HG03064 (cell line): ENCODE data around the gene APOL5.
"Not testable (repeated sequence)": the region's sequence is repeated elsewhere in the genome, so short reads cannot be mapped to it uniquely, and the experiment has no call there.

Experiments
- ATAC-seq: cut with Tn5 transposase; IDR thresholded peaks from one replicate; pipeline ENCODE4 v1.9.1; 2021; ENCODE audit warnings: low read depth; ENCODE audit not compliant: unreplicated experiment

APOL5 gene

GRCh38 chr22:35717572-35717971 is at the start of gene APOL5:
Gene APOL5, plus strand, starts transcription at chr22:35717872. Its CDS starts 0 bp downstream, at chr22:35717872.
- no peak for ATAC-seq

- no peak for ATAC-seq
These were observed 43.3 kb upstream of the APOL5 start for GRCh38 chr22:35674335-35674734.

DNA sequence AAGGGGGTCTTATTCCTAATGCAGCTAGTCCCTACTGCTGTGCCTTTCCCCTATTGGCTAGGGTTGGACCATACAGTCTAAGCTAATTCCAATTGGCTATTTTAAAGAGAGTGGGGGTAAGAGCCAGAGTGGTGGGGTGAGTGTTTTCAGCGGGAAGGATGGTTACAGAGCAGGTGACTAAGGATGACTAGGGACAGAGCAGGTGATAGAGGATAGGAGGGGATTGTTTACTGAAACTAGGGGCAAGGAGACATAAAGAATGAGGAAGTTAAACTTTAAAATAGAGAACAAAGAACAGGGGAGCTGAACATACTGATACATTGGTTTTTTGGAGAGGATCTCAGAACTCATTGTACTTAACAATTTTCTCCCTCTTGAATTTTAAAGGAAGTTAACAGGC is 41.6 kb upstream of the APOL5 start:
- not testable (repeated sequence) for ATAC-seq

DNA sequence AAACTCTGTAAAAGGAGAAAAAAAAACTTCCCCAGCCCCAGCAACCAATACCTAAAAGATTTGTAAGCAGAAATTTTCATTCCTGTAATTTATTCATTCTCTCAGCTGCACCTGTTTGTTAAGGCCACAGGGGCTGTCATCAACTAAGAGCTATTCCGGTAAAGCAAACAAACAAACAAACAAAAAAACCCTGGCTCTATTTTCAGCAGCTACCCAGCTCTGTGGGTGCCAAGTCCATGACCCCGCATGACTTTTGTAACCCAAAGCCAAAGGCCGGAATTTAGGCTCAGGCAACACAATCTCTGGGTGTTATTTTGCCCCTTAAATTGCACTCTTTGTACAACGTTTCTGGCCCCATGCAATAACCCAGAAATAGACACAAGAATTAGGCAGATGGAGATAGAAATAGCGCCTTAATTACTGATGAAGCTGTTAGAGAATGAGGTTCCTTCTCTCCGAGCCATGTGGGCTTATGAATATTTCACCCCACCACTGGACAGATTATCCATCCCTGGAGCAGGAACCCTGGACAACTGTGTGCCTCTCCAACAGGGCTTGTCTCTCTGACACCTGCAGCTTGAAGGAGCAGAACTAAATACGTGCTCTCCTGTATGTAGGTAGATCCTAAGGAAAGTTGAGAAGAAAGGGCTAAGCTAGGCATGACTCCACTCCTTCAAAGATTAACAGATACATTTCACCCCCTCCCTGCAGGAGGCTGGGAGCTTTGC is 40.0 kb upstream of the APOL5 start:
- no peak for ATAC-seq

DNA sequence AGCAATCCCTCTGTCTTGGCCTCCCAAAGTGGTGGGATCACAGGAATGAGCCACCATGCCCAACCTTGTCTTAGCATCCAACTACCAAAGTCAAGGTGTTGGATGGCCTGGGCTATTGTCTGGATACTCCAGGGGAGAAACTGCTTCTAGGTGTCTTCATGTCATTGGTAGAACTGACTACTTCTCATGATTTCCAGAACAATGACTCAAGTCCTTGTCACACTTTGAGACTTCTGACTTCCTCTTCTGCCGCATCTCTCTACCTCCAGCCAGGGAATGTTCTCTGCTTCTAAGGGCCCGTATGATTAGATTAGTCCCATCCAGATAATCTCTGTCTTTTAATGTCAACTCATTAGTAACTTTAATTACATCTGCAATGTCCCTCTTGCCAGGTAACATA is 38.8 kb upstream of the APOL5 start:
- no peak for ATAC-seq

GRCh38 chr22:35679492-35679891 is 38.2 kb upstream of the APOL5 start:
- not testable (repeated sequence) for ATAC-seq

DNA sequence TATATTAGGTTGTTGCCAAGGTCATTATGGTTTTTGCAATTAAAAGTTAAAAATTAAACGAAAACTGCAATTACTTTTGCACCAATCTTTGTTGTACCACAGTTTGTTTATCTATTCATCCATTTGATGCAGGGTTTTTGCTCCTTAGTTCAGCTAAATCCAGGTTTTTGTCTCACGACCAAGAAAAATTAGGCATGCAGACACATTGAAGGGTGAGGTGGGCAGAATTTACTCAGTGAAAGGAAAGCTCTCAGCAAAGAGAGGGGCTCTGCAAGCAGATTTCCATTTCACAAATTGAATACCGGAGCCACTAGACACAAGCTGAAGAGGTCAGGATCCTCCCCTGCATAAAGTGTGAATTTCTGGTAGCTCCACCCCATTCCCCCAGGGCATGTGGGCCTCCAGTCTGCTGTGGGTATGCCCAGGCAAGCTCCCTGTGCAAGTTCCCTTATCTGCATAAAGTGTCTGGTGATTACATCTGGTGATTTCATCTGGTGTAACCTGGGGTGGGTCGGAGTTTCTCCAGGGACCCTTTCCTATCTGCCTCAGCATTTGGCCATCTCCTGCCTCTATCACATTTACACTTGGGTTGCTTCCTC is 36.1 kb upstream of the APOL5 start:
- no peak for ATAC-seq

- ATAC-seq: no peak
These were observed 34.1 kb upstream of the APOL5 start for GRCh38 chr22:35683560-35683959.

DNA sequence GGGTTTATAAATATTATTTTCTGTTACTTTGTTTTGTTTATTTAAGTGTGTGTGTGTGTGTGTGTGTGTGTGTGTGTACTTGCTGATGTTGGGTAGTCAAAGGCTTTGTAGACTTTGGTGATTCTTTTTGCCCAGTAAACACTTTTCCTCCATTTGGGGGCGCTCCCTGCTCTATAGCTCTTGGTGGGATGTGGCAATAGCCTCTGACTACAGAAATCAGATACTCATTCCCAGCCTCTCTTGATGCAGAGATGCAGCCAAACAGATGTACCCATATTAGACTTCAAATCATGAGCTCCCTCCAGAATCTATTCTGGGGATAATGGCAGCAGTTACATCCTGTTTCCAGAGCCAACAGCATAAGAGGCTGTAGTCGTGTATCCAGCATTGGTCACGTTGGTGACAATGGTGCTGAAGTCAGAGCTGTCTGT is 33.4 kb upstream of the APOL5 start:
- ATAC-seq: no peak

DNA sequence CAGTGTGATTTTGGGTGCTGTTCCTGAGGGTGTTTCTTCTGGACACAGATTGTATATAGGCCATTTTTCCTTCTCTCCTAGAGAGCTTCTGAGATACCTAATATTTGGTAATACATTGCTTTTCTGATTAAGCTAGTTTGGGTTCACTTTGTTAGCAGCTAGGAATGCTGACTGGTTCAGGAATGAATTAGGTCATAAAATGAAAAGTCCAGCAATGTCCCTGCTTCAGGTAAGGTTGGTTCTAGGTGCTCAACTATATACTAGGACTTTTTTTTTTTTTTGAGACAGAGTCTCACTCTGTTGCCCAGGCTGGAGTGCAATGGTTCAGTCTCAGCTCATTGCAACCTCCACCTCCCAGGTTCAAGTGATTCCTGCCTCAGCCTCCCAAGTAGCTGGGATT is 32.9 kb upstream of the APOL5 start:
- ATAC-seq: no peak

GRCh38 chr22:35685731-35686130 is 31.9 kb upstream of the APOL5 start:
- no peak for ATAC-seq

DNA sequence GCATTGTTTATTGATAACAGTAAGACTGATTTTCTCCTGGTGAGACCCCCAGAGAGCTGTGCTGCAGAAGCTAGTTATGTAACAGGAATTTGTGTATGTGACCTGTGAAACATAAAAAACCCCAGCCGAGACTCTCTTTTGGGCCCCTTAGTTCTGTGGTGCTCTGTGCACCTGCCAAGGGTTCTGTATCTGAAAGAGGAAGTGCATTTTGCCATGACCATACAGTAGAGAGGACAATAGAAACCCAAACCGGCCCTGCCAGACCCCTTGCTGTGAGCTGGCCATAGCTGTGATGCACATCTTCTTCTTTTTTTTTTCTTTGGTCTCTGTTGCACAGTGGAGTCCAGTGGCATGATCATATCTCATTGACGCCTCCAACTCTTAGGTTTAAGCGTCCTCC is 31.4 kb upstream of the APOL5 start:
- no peak for ATAC-seq

DNA sequence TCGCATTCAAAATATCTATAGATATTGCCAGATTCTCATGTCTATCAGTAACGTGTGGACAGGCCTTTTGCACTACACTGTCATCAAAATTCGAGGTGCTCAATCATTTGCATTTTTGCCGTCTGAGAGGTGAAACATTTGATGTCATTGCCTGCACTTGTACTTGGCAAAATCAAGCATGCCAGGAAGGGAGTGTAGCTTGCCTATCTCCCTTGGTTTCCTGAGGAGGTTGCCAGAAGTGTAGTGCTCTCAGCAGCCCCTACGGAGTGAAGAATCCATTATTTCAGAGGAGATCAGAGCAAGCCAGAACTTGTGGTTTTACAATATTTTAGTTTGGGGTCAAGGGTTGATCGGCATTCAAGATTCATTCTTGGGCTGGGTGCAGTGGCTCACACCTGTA is 30.2 kb upstream of the APOL5 start:
- ATAC-seq: no peak

DNA sequence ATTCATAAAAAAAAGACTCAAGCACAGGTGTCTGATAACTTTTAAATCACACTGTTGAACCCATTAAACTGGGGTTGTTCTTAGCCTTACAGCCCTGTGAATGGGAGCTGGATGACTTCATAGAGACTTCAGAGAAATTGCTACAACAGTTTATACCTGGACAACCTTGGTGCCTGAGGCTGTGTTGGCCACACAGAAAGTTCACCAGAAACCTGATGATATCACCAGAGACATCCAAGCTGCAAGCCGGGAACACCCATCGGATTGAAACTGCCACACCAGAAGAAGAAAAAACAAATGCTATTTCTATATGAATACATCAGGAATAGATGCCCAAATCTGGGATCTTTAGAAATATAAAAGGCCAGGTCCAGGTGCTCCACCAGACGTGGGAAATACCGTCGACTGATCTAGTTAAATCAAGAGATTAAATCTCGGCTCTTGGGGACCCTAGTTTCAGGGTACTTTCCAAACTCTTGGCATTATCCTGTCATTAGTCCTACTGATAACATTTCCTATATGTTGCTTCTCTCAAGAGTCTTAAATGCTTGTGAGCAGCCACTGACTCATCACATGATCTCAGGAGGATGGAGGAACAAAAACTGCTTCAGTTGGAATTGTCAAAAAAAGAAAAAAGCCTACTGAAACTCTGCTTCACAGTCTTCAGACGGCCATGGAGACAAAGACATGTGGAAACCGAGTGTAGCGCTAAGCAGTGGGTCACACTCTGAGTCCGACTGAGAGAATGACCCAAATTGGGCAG is 28.6 kb upstream of the APOL5 start:
- no peak for ATAC-seq

DNA sequence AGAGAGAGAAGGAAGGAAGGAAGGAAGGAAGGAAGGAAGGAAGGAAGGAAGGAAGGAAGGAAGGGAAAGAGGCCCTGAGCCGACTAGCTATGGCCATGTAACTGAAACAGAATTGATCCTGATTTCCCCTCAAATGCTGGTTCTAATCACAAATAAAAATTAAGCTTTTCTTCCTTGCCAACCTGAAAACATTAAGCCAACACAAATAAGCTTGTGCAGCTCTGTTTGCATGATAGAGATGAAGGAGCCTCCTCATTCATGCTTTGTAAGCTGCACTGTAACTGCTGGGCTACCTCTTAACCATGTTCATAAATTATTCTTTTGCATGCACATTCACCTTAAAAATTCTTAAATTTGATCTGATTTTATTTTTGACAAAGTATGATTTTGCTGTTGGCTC is 27.7 kb upstream of the APOL5 start:
- no peak for ATAC-seq

- no peak for ATAC-seq
These were observed 22.5 kb upstream of the APOL5 start for GRCh38 chr22:35695202-35695601.

GRCh38 chr22:35697142-35697541 is 20.5 kb upstream of the APOL5 start:
- no peak for ATAC-seq

DNA sequence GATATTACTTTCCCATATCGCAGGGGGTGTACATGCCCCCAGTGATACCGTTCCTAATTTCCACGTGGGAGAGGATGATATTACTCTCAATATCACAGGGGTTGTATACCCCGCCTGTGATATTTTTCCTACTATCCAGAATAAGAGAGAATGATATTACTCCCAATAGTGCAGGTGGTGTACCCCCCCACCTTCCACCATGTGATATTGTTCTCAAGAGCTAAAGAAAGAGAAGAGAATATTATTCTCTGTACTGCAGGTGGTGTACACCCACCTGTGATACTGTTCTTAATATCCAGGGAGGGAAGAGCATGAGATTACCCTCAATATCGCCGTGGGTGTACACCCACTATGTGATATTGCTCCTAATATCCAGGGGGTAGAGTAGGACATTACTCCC is 17.8 kb upstream of the APOL5 start:
- ATAC-seq: not testable (repeated sequence)

DNA sequence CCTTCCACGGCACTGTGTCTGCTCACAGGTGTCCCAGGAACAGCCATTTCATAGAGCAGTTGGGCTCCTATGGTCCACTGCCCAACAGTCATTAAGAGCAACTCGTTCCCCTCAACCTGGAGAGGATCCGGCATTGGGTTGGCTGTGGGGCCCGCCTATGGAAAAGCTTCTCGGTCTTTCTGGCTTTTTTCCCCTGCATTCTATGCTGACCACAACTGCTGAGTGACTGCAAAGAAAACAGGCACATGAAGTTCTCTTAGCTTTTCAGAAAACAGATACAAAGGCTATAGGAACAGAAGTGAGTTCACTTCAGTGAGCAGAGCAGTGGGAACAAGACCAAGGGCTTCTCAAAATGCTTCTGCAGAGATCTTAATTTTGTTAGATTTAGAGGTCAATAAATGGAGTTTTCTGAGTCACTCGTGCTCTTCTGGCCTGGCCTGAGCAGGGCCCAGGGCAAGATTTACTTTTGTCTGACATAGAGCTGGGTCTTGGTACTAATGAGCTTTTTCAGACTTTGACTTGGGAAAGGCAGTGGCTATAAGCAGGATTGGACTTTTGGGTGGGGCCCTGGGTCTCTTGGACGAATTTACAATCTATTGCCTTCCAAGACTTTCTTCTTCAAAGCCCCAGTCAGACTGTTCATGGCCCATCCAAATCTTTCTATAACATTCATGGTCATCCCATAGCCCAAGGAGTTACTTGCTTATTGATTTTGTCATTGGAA is 13.6 kb upstream of the APOL5 start:
- no peak for ATAC-seq

DNA sequence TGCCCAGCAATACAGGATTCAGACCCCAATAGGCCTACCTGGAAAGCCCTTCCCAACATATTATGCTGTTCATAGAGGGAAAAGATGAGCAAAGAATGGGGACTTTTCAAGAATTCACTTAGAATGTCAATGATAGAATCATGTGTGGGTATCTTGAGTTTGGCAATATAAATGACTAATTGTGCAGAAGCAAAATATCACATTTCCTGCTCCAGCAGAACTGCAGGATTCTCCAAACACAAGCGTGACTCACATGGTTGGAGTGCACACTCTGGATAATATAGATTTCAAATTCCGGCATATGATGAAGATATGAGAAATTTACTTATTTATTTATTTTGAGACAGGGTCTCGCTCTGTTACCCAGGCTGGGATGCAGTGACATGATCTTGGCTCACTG is 12.5 kb upstream of the APOL5 start:
- ATAC-seq: no peak

DNA sequence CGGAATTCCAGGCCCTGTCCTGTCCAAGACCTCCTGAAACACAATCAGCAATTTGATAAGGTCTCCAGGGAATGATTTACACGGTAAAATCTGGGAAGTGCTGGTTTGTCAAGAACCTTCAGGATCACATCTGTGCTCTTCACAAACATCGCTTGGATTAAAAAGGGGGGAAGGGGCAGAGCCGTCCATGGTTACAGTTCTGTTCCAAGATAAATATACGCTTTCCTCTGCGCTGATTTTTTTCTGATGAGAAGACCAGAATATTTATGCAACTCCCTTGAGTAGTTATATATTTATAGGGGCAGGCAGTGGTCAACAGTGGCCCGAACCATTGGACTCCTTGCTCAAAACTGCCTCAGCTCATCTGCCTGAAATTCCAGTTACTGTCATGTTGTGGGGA is 9.2 kb upstream of the APOL5 start:
- no peak for ATAC-seq
